Activated CD4-positive, alpha-beta memory T cell treated with anti-CD3 and anti-CD28 coated beads, Interleukin-2, amount 10 ng/mL, durations not matched to agents 7 days and 5 days (primary cell): Measurements from ENCODE around the gene SMIM5. TPM values are rescaled to one million over a fixed set of nuclear protein-coding genes. Genes with fewer than 3 reads are reported as not detected.

ENCODE experiments used
- CTCF ChIA-PET: fragments of 350-600 bp; sonication (Branson Sonifier 250); formaldehyde crosslinking; loops from one replicate; lab custom pipeline; 2021; ENCODE audit warnings: antibody characterized with exemption, inconsistent platforms; lab: Charles Lee
- POLR2A ChIA-PET: fragments of 350-600 bp; sonication (Branson Sonifier 250); formaldehyde crosslinking; loops from one replicate; lab custom pipeline; 2021; ENCODE audit warnings: antibody characterized with exemption; lab: Charles Lee
- DNase-seq: peaks from one replicate; pipeline ENCODE4 v3.0.0-alpha.2; 2020
- H3K27ac Mint-ChIP-seq: one replicate; pipeline ENCODE4 v1.8.0; 2021; ENCODE audit warnings: mild to moderate bottlenecking, mixed read lengths
- H3K27me3 Mint-ChIP-seq: one replicate; pipeline ENCODE4 v1.8.0; 2021; ENCODE audit warnings: mixed read lengths
- H3K36me3 Mint-ChIP-seq: one replicate; pipeline ENCODE4 v1.8.0; 2021; ENCODE audit warnings: low read depth, mixed read lengths
- H3K4me1 Mint-ChIP-seq: one replicate; pipeline ENCODE4 v1.8.0; 2021; ENCODE audit warnings: mixed read lengths
- H3K4me3 Mint-ChIP-seq: one replicate; pipeline ENCODE4 v1.8.0; 2021; ENCODE audit warnings: mild to moderate bottlenecking, mixed read lengths
- H3K9me3 Mint-ChIP-seq: one replicate; pipeline ENCODE4 v1.8.0; 2021; ENCODE audit warnings: mixed read lengths
- total RNA-seq, 2 experiments: library from RNA; stranded (reverse); gene quantifications; one replicate each; pipeline ENCODE4 v1.2.3, GENCODE V29; 2021

The SMIM5 gene
- total RNA-seq, 2 experiments from 2014 or later = not detected

GRCh38 chr17:75607086-75607485 lies 26.1 kb upstream of the SMIM5 start:
- H3K4me1 Mint-ChIP-seq = peaks cover 10% of the 10 kb centered on the region
- ChIA-PET POLR2A (no interaction called here), CTCF (interaction anchor here (1.7 kb wide), 1 partner anchor 26 kb away, joined by 5 read pairs; the partner anchor contains the start of gene SMIM5)
- H3K27ac Mint-ChIP-seq = no peak overlapping the region
- no peaks in the 10 kb centered on the region for H3K9me3 Mint-ChIP-seq
- no peaks in the 10 kb centered on the region for H3K27me3 Mint-ChIP-seq
- DNase-seq = no peak
- H3K36me3 Mint-ChIP-seq = no peaks in the 10 kb centered on the region
- H3K4me3 Mint-ChIP-seq = no peak overlapping the region

- H3K4me1 Mint-ChIP-seq = peaks cover 7% of the 10 kb centered on the region
- DNase-seq = no peak
- ChIA-PET CTCF (interaction anchor here (3.0 to 3.3 kb wide), 2 partner anchors 10 to 23 kb away, joined by 10 to 27 read pairs; partner anchors contain the start of gene SMIM5), POLR2A (no interaction called here)
- H3K27ac Mint-ChIP-seq = no peak overlapping the region
- H3K9me3 Mint-ChIP-seq = no peaks in the 10 kb centered on the region
- no peaks in the 10 kb centered on the region for H3K36me3 Mint-ChIP-seq
- no peaks in the 10 kb centered on the region for H3K27me3 Mint-ChIP-seq
- no peak overlapping the region for H3K4me3 Mint-ChIP-seq
These were observed 22.9 kb upstream of the SMIM5 start for GRCh38 chr17:75610103-75610984.

- no peak overlapping the region for H3K27ac Mint-ChIP-seq
- no peaks in the 10 kb centered on the region for H3K9me3 Mint-ChIP-seq
- POLR2A ChIA-PET = no interaction called here
- DNase-seq = no peak
- H3K4me1 Mint-ChIP-seq = peaks cover 5% of the 10 kb centered on the region
- H3K4me3 Mint-ChIP-seq = no peak overlapping the region
- CTCF ChIA-PET = interaction anchor here (1.3 to 3.3 kb wide), 2 partner anchors 12 to 21 kb away, joined by 4 to 27 read pairs; no protein-coding TSS in a partner anchor
- H3K27me3 Mint-ChIP-seq = no peaks in the 10 kb centered on the region
- H3K36me3 Mint-ChIP-seq = no peaks in the 10 kb centered on the region
These were observed 21.3 kb upstream of the SMIM5 start for GRCh38 chr17:75611851-75612429.

- no peak for DNase-seq
- Mint-ChIP-seq H3K36me3 (no peaks in the 10 kb centered on the region), H3K4me3 (no peak overlapping the region), H3K27me3 (no peaks in the 10 kb centered on the region), H3K4me1 (no peaks in the 10 kb centered on the region), H3K27ac (no peak overlapping the region), H3K9me3 (no peaks in the 10 kb centered on the region)
- ChIA-PET POLR2A (no interaction called here), CTCF (no interaction called here)
These were observed 20.2 kb upstream of the SMIM5 start for GRCh38 chr17:75612906-75613626.

GRCh38 chr17:75614006-75614405 lies 19.2 kb upstream of the SMIM5 start:
- Mint-ChIP-seq H3K4me3 (no peak overlapping the region), H3K27ac (no peak overlapping the region), H3K4me1 (no peaks in the 10 kb centered on the region), H3K36me3 (no peaks in the 10 kb centered on the region), H3K9me3 (no peaks in the 10 kb centered on the region), H3K27me3 (no peaks in the 10 kb centered on the region)
- DNase-seq = no peak
- ChIA-PET POLR2A (no interaction called here), CTCF (interaction anchor here (1.5 kb wide), 1 partner anchor 19 kb away, joined by 3 read pairs; no protein-coding TSS in a partner anchor)

- CTCF ChIA-PET = interaction anchor here (1.5 kb wide), 1 partner anchor 18 kb away, joined by 3 read pairs; no protein-coding TSS in a partner anchor
- Mint-ChIP-seq H3K4me3 (no peak overlapping the region), H3K4me1 (no peaks in the 10 kb centered on the region), H3K36me3 (no peaks in the 10 kb centered on the region), H3K27me3 (no peaks in the 10 kb centered on the region), H3K27ac (no peak overlapping the region), H3K9me3 (no peaks in the 10 kb centered on the region)
- DNase-seq = no peak
- POLR2A ChIA-PET = no interaction called here
These were observed 18.5 kb upstream of the SMIM5 start for GRCh38 chr17:75614556-75615270.

GRCh38 chr17:75615301-75615700 lies 17.9 kb upstream of the SMIM5 start:
- H3K4me3 Mint-ChIP-seq = no peak overlapping the region
- POLR2A ChIA-PET = no interaction called here
- H3K4me1 Mint-ChIP-seq = no peaks in the 10 kb centered on the region
- no peaks in the 10 kb centered on the region for H3K9me3 Mint-ChIP-seq
- H3K36me3 Mint-ChIP-seq = no peaks in the 10 kb centered on the region
- CTCF ChIA-PET = interaction anchor here (1.5 kb wide), 1 partner anchor 17 kb away, joined by 3 read pairs; no protein-coding TSS in a partner anchor
- no peaks in the 10 kb centered on the region for H3K27me3 Mint-ChIP-seq
- H3K27ac Mint-ChIP-seq = no peak overlapping the region
- no peak for DNase-seq

GRCh38 chr17:75616521-75617122 lies 16.6 kb upstream of the SMIM5 start:
- Mint-ChIP-seq H3K4me3 (no peak overlapping the region), H3K27me3 (no peaks in the 10 kb centered on the region), H3K27ac (no peak overlapping the region), H3K9me3 (no peaks in the 10 kb centered on the region), H3K4me1 (no peaks in the 10 kb centered on the region), H3K36me3 (no peaks in the 10 kb centered on the region)
- CTCF ChIA-PET = interaction anchor here (1.1 to 1.7 kb wide), 3 partner anchors 15 to 18 kb away, joined by 3 to 10 read pairs (median 3); partner anchors contain the start of gene SMIM5
- POLR2A ChIA-PET = no interaction called here
- no peak for DNase-seq

GRCh38 chr17:75617218-75617617 lies 16.0 kb upstream of the SMIM5 start:
- H3K36me3 Mint-ChIP-seq = no peaks in the 10 kb centered on the region
- H3K4me1 Mint-ChIP-seq = no peaks in the 10 kb centered on the region
- H3K4me3 Mint-ChIP-seq = no peak overlapping the region
- no peaks in the 10 kb centered on the region for H3K27me3 Mint-ChIP-seq
- CTCF ChIA-PET = interaction anchor here (1.1 to 1.7 kb wide), 2 partner anchors 16 kb away, joined by 3 to 10 read pairs; partner anchors contain the start of gene SMIM5
- no peak overlapping the region for H3K27ac Mint-ChIP-seq
- POLR2A ChIA-PET = no interaction called here
- H3K9me3 Mint-ChIP-seq = no peaks in the 10 kb centered on the region
- no peak for DNase-seq

GRCh38 chr17:75617675-75618074 lies 15.6 kb upstream of the SMIM5 start:
- POLR2A ChIA-PET = no interaction called here
- H3K9me3 Mint-ChIP-seq = no peaks in the 10 kb centered on the region
- no peak for DNase-seq

GRCh38 chr17:75619506-75620431 lies 13.5 kb upstream of the SMIM5 start:
- no peak overlapping the region for H3K27ac Mint-ChIP-seq
- H3K4me3 Mint-ChIP-seq = no peak overlapping the region
- no peaks in the 10 kb centered on the region for H3K27me3 Mint-ChIP-seq
- POLR2A ChIA-PET = interaction anchor here (1.6 kb wide), 1 partner anchor 132 kb away, joined by 4 read pairs; no protein-coding TSS in a partner anchor
- peak; percentile 29 for DNase-seq
- H3K4me1 Mint-ChIP-seq = no peaks in the 10 kb centered on the region
- H3K36me3 Mint-ChIP-seq = no peaks in the 10 kb centered on the region
- no peaks in the 10 kb centered on the region for H3K9me3 Mint-ChIP-seq
- CTCF ChIA-PET = interaction anchor here (0.7 to 3.6 kb wide), 6 partner anchors 10 to 129 kb away, joined by 3 to 21 read pairs (median 4); partner anchors contain the start of gene SMIM5

More at GRCh38 chr17:75617675-75618074, 15.6 kb upstream of the SMIM5 start:
- Mint-ChIP-seq H3K36me3 (no peaks in the 10 kb centered on the region), H3K27me3 (no peaks in the 10 kb centered on the region), H3K4me1 (no peaks in the 10 kb centered on the region), H3K27ac (no peak overlapping the region), H3K4me3 (no peak overlapping the region)
- CTCF ChIA-PET = interaction anchor here (1.7 kb wide), 1 partner anchor 15 kb away, joined by 10 read pairs; the partner anchor contains the start of gene SMIM5
